GM19328 (cell line): ENCODE measurements around the gene XRCC2.
"Not testable (repeated sequence)": the region's sequence is repeated elsewhere in the genome, so short reads cannot be mapped to it uniquely, and the experiment has no call there.

Experiments
- ATAC-seq: cut with Tn5 transposase; IDR thresholded peaks from one replicate; pipeline ENCODE4 v1.9.1; 2021; ENCODE audit warnings: mild to moderate bottlenecking, moderate library complexity; ENCODE audit not compliant: unreplicated experiment

Gene XRCC2

GRCh38 chr7:152666078-152666477, 9.9 kb downstream of the XRCC2 start:
- ATAC-seq = no peak

GRCh38 chr7:152664636-152665035, 11.3 kb downstream of the XRCC2 start:
- no peak for ATAC-seq

- no peak for ATAC-seq
Measured at GRCh38 chr7:152663931-152664330, 12.0 kb downstream of the XRCC2 start.

GRCh38 chr7:152663148-152663740, 12.7 kb downstream of the XRCC2 start:
- ATAC-seq = no peak

GRCh38 chr7:152661479-152661878, 14.5 kb downstream of the XRCC2 start:
- ATAC-seq = no peak

- ATAC-seq = no peak
Measured at GRCh38 chr7:152660021-152660420, 15.9 kb downstream of the XRCC2 start.

GRCh38 chr7:152654971-152655370, 21.0 kb downstream of the XRCC2 start:
- no peak for ATAC-seq

- no peak for ATAC-seq
Measured at GRCh38 chr7:152649220-152649619, 26.7 kb downstream of the XRCC2 start.

- no peak for ATAC-seq
Measured at GRCh38 chr7:152647009-152647408, 28.9 kb downstream of the XRCC2 start.

GRCh38 chr7:152646579-152646978, 29.4 kb downstream of the XRCC2 start:
- ATAC-seq = not testable (repeated sequence)

- ATAC-seq = no peak
Measured at GRCh38 chr7:152643979-152644559, 31.9 kb downstream of the XRCC2 start.

- ATAC-seq = no peak
Measured at GRCh38 chr7:152641384-152641783, 34.6 kb downstream of the XRCC2 start.

GRCh38 chr7:152640829-152641228, 35.1 kb downstream of the XRCC2 start:
- ATAC-seq = no peak

GRCh38 chr7:152637920-152638580, 37.9 kb downstream of the XRCC2 start:
- ATAC-seq = no peak

- no peak for ATAC-seq
Measured at GRCh38 chr7:152637161-152637560, 38.8 kb downstream of the XRCC2 start.

GRCh38 chr7:152636441-152636840, 39.5 kb downstream of the XRCC2 start:
- no peak for ATAC-seq

GRCh38 chr7:152633504-152633903, 42.4 kb downstream of the XRCC2 start:
- ATAC-seq = no peak

GRCh38 chr7:152633072-152633471, 42.9 kb downstream of the XRCC2 start:
- no peak for ATAC-seq

- ATAC-seq = not testable (repeated sequence)
Measured at GRCh38 chr7:152628772-152629171, 47.2 kb downstream of the XRCC2 start.

GRCh38 chr7:152624228-152624627, 51.7 kb downstream of the XRCC2 start:
- ATAC-seq = no peak

GRCh38 chr7:152621426-152621825, 54.5 kb downstream of the XRCC2 start:
- ATAC-seq = no peak

GRCh38 chr7:152619027-152619739, 56.8 kb downstream of the XRCC2 start:
- ATAC-seq = no peak
